ENCODE results near the gene CD84.
A peak's percentile ranks its signal among the peaks of the same experiment; 100 is the strongest.
"Not testable (repeated sequence)": the region's sequence is repeated elsewhere in the genome, so short reads cannot be mapped to it uniquely, and the experiment has no call there.

Gene CD84

GRCh38 chr1:160608941-160609340 lies 29.6 kb upstream of the CD84 start:
- DNase-seq: no peak

- DNase-seq: no peak
Observed at GRCh38 chr1:160608514-160608913, 29.2 kb upstream of the CD84 start.

- DNase-seq: no peak
Observed at GRCh38 chr1:160608057-160608456, 28.8 kb upstream of the CD84 start.

GRCh38 chr1:160607672-160608032 lies 28.4 kb upstream of the CD84 start:
- no peak for DNase-seq

- peak; percentile 33 for DNase-seq
Observed at GRCh38 chr1:160607011-160607671, 27.8 kb upstream of the CD84 start.

GRCh38 chr1:160606611-160607010 lies 27.3 kb upstream of the CD84 start:
- DNase-seq: no peak

GRCh38 chr1:160605792-160606479 lies 26.6 kb upstream of the CD84 start:
- no peak for DNase-seq

- DNase-seq: no peak
Observed at GRCh38 chr1:160605205-160605604, 25.9 kb upstream of the CD84 start.

GRCh38 chr1:160597705-160598104 lies 18.4 kb upstream of the CD84 start:
- DNase-seq: no peak

GRCh38 chr1:160597051-160597450 lies 17.8 kb upstream of the CD84 start:
- DNase-seq: no peak

GRCh38 chr1:160590488-160590887 lies 11.2 kb upstream of the CD84 start:
- DNase-seq: no peak

GRCh38 chr1:160588468-160588867 lies 9.2 kb upstream of the CD84 start:
- DNase-seq: no peak

- no peak for DNase-seq
Observed at GRCh38 chr1:160584784-160585183, 5.5 kb upstream of the CD84 start.

- not testable (repeated sequence) for DNase-seq
Observed at GRCh38 chr1:160582976-160583375, 3.7 kb upstream of the CD84 start.

- no peak for DNase-seq
Observed at GRCh38 chr1:160581961-160582360, 2.7 kb upstream of the CD84 start.

- DNase-seq: no peak
Observed at GRCh38 chr1:160580221-160580812, 1.0 kb upstream of the CD84 start.

GRCh38 chr1:160578525-160579191 lies 638 bp downstream of the CD84 start:
- no peak for DNase-seq

- no peak for DNase-seq
Observed at GRCh38 chr1:160578175-160578524, 1.1 kb downstream of the CD84 start.

- no peak for DNase-seq
Observed at GRCh38 chr1:160577671-160578070, 1.6 kb downstream of the CD84 start.

GRCh38 chr1:160576884-160577283 lies 2.4 kb downstream of the CD84 start:
- no peak for DNase-seq

GRCh38 chr1:160576390-160576789 lies 2.9 kb downstream of the CD84 start:
- no peak for DNase-seq

GRCh38 chr1:160575112-160575664 lies 4.1 kb downstream of the CD84 start:
- DNase-seq: peak; percentile 85

- DNase-seq: no peak
Observed at GRCh38 chr1:160570840-160571239, 8.5 kb downstream of the CD84 start.

- DNase-seq: no peak
Observed at GRCh38 chr1:160569806-160570205, 9.5 kb downstream of the CD84 start.
